AG09319 (cell line): Measurements from ENCODE around the gene DCXR.

ENCODE experiments used
- DNase-seq: peaks from one replicate; pipeline ENCODE4 v3.0.0-alpha.2; 2010; ENCODE audit warnings: low read depth; ENCODE audit errors: extremely low read depth
- CTCF ChIP-seq: IDR thresholded peaks from 2 replicates; pipeline ENCODE4 v1.5.1; 2011; ENCODE audit warnings: low read depth, mild to moderate bottlenecking, inconsistent platforms, low read length, moderate library complexity

DCXR gene

GRCh38 chr17:82082456-82082855, 45.0 kb upstream of the DCXR start:
- DNase-seq: no peak
- no peak for TF ChIP-seq CTCF

- TF ChIP-seq CTCF: no peak
- DNase-seq: no peak
Measured at GRCh38 chr17:82081966-82082365, 44.5 kb upstream of the DCXR start.

- no peak for TF ChIP-seq CTCF
- no peak for DNase-seq
Measured at GRCh38 chr17:82081546-82081945, 44.0 kb upstream of the DCXR start.

- no peak for TF ChIP-seq CTCF
- DNase-seq: no peak
Measured at GRCh38 chr17:82080789-82081464, 43.4 kb upstream of the DCXR start.

GRCh38 chr17:82080048-82080788, 42.7 kb upstream of the DCXR start:
- TF ChIP-seq CTCF: no peak
- no peak for DNase-seq

GRCh38 chr17:82079001-82079677, 41.6 kb upstream of the DCXR start:
- TF ChIP-seq CTCF: no peak
- no peak for DNase-seq

GRCh38 chr17:82078433-82078832, 40.9 kb upstream of the DCXR start:
- TF ChIP-seq CTCF: no peak
- DNase-seq: no peak
